ENCODE data around the gene TGFBRAP1.

TGFBRAP1 gene

GRCh38 chr2:105368759-105369408 is 39.3 kb upstream of the TGFBRAP1 start:
- Histone ChIP-seq H3K9me3 (ENCODE audit: low read length) (no peaks in the 10 kb centered on the region), H3K4me1 (ENCODE audit: insufficient read depth, low read length) (peaks cover 8% of the 10 kb centered on the region), H3K27me3 (ENCODE audit: insufficient read depth, low read length) (no peaks in the 10 kb centered on the region), H3K4me3 (ENCODE audit: low read length) (no peak overlapping the region), H3K36me3 (ENCODE audit: insufficient read depth, low read length) (no peaks in the 10 kb centered on the region), H2AFZ (ENCODE audit: low read depth, low read length) (no peak overlapping the region)

GRCh38 chr2:105365206-105365605 is 35.7 kb upstream of the TGFBRAP1 start:
- Histone ChIP-seq H3K9me3 (ENCODE audit: low read length) (no peaks in the 10 kb centered on the region), H2AFZ (ENCODE audit: low read depth, low read length) (no peak overlapping the region), H3K4me3 (ENCODE audit: low read length) (no peak overlapping the region), H3K4me1 (ENCODE audit: insufficient read depth, low read length) (no peaks in the 10 kb centered on the region), H3K27me3 (ENCODE audit: insufficient read depth, low read length) (no peaks in the 10 kb centered on the region), H3K36me3 (ENCODE audit: insufficient read depth, low read length) (peaks cover 19% of the 10 kb centered on the region)

GRCh38 chr2:105364436-105365139 is 35.1 kb upstream of the TGFBRAP1 start:
- no peaks in the 10 kb centered on the region for H3K4me1 ChIP-seq (ENCODE audit: insufficient read depth, low read length)
- no peaks in the 10 kb centered on the region for H3K9me3 ChIP-seq (ENCODE audit: low read length)
- H3K4me3 ChIP-seq (ENCODE audit: low read length) = no peak overlapping the region
- no peak overlapping the region for H2AFZ ChIP-seq (ENCODE audit: low read depth, low read length)
- no peaks in the 10 kb centered on the region for H3K27me3 ChIP-seq (ENCODE audit: insufficient read depth, low read length)
- peaks cover 21% of the 10 kb centered on the region for H3K36me3 ChIP-seq (ENCODE audit: insufficient read depth, low read length)

GRCh38 chr2:105362862-105363591 is 33.5 kb upstream of the TGFBRAP1 start:
- H3K4me1 ChIP-seq (ENCODE audit: insufficient read depth, low read length) = no peaks in the 10 kb centered on the region
- no peak overlapping the region for H2AFZ ChIP-seq (ENCODE audit: low read depth, low read length)
- no peak overlapping the region for H3K4me3 ChIP-seq (ENCODE audit: low read length)
- no peaks in the 10 kb centered on the region for H3K27me3 ChIP-seq (ENCODE audit: insufficient read depth, low read length)
- peaks cover 34% of the 10 kb centered on the region for H3K36me3 ChIP-seq (ENCODE audit: insufficient read depth, low read length)
- no peaks in the 10 kb centered on the region for H3K9me3 ChIP-seq (ENCODE audit: low read length)

- H3K4me1 ChIP-seq (ENCODE audit: insufficient read depth, low read length) = no peaks in the 10 kb centered on the region
- no peak overlapping the region for H3K4me3 ChIP-seq (ENCODE audit: low read length)
- no peaks in the 10 kb centered on the region for H3K27me3 ChIP-seq (ENCODE audit: insufficient read depth, low read length)
- peaks cover 5% of the 10 kb centered on the region for H3K9me3 ChIP-seq (ENCODE audit: low read length)
- no peak overlapping the region for H2AFZ ChIP-seq (ENCODE audit: low read depth, low read length)
- peaks cover 46% of the 10 kb centered on the region for H3K36me3 ChIP-seq (ENCODE audit: insufficient read depth, low read length)
These were observed 31.8 kb upstream of the TGFBRAP1 start for GRCh38 chr2:105361102-105361889.

- peaks cover 52% of the 10 kb centered on the region for H3K36me3 ChIP-seq (ENCODE audit: insufficient read depth, low read length)
These were observed 29.1 kb upstream of the TGFBRAP1 start for GRCh38 chr2:105358593-105358992.

GRCh38 chr2:105357122-105357521 is 27.6 kb upstream of the TGFBRAP1 start:
- Histone ChIP-seq H3K9me3 (ENCODE audit: low read length) (peaks cover 5% of the 10 kb centered on the region), H3K36me3 (ENCODE audit: insufficient read depth, low read length) (peaks cover 50% of the 10 kb centered on the region), H3K27me3 (ENCODE audit: insufficient read depth, low read length) (no peaks in the 10 kb centered on the region), H2AFZ (ENCODE audit: low read depth, low read length) (no peak overlapping the region), H3K4me1 (ENCODE audit: insufficient read depth, low read length) (no peaks in the 10 kb centered on the region), H3K4me3 (ENCODE audit: low read length) (no peak overlapping the region)

More at GRCh38 chr2:105358593-105358992, 29.1 kb upstream of the TGFBRAP1 start:
- no peak overlapping the region for H3K4me3 ChIP-seq (ENCODE audit: low read length)
- H3K4me1 ChIP-seq (ENCODE audit: insufficient read depth, low read length) = no peaks in the 10 kb centered on the region
- H3K27me3 ChIP-seq (ENCODE audit: insufficient read depth, low read length) = no peaks in the 10 kb centered on the region
- peaks cover 5% of the 10 kb centered on the region for H3K9me3 ChIP-seq (ENCODE audit: low read length)
- no peak overlapping the region for H2AFZ ChIP-seq (ENCODE audit: low read depth, low read length)

- H3K27me3 ChIP-seq (ENCODE audit: insufficient read depth, low read length) = no peaks in the 10 kb centered on the region
- no peaks in the 10 kb centered on the region for H3K4me1 ChIP-seq (ENCODE audit: insufficient read depth, low read length)
- H3K36me3 ChIP-seq (ENCODE audit: insufficient read depth, low read length) = peaks cover 81% of the 10 kb centered on the region
- H3K4me3 ChIP-seq (ENCODE audit: low read length) = no peak overlapping the region
- H2AFZ ChIP-seq (ENCODE audit: low read depth, low read length) = no peak overlapping the region
- no peaks in the 10 kb centered on the region for H3K9me3 ChIP-seq (ENCODE audit: low read length)
These were observed 15.3 kb upstream of the TGFBRAP1 start for GRCh38 chr2:105344704-105345345.

GRCh38 chr2:105339414-105339813 is 9.9 kb upstream of the TGFBRAP1 start:
- peak overlapping the region; percentile 97 for H3K4me3 ChIP-seq (ENCODE audit: low read length)
- no peaks in the 10 kb centered on the region for H3K27me3 ChIP-seq (ENCODE audit: insufficient read depth, low read length)
- peaks cover 14% of the 10 kb centered on the region for H3K4me1 ChIP-seq (ENCODE audit: insufficient read depth, low read length)
- H2AFZ ChIP-seq (ENCODE audit: low read depth, low read length) = no peak overlapping the region
- no peaks in the 10 kb centered on the region for H3K9me3 ChIP-seq (ENCODE audit: low read length)
- H3K36me3 ChIP-seq (ENCODE audit: insufficient read depth, low read length) = peaks cover 39% of the 10 kb centered on the region

- Histone ChIP-seq H3K4me3 (ENCODE audit: low read length) (peak overlapping the region; percentile 97), H2AFZ (ENCODE audit: low read depth, low read length) (no peak overlapping the region), H3K36me3 (ENCODE audit: insufficient read depth, low read length) (peaks cover 31% of the 10 kb centered on the region), H3K9me3 (ENCODE audit: low read length) (no peaks in the 10 kb centered on the region), H3K27me3 (ENCODE audit: insufficient read depth, low read length) (no peaks in the 10 kb centered on the region), H3K4me1 (ENCODE audit: insufficient read depth, low read length) (peaks cover 14% of the 10 kb centered on the region)
These were observed 8.5 kb upstream of the TGFBRAP1 start for GRCh38 chr2:105338020-105338385.

- Histone ChIP-seq H3K4me1 (ENCODE audit: insufficient read depth, low read length) (peaks cover 14% of the 10 kb centered on the region), H3K9me3 (ENCODE audit: low read length) (no peaks in the 10 kb centered on the region), H2AFZ (ENCODE audit: low read depth, low read length) (peak within 1 kb of the TSS; percentile 85), H3K36me3 (ENCODE audit: insufficient read depth, low read length) (peaks cover 27% of the 10 kb centered on the region), H3K4me3 (ENCODE audit: low read length) (peak within 1 kb of the TSS; percentile 97), H3K27me3 (ENCODE audit: insufficient read depth, low read length) (no peaks in the 10 kb centered on the region)
These were observed 7.8 kb upstream of the TGFBRAP1 start, which contains the start of gene C2orf49 for GRCh38 chr2:105337122-105338019. C2orf49 (plus strand) TSS chr2:105337540; CDS start chr2:105337588, 48 bp downstream.

- Histone ChIP-seq H3K9me3 (ENCODE audit: low read length) (no peaks in the 10 kb centered on the region), H3K27me3 (ENCODE audit: insufficient read depth, low read length) (no peaks in the 10 kb centered on the region), H3K36me3 (ENCODE audit: insufficient read depth, low read length) (peaks cover 25% of the 10 kb centered on the region), H3K4me3 (ENCODE audit: low read length) (peak overlapping the region; percentile 97), H2AFZ (ENCODE audit: low read depth, low read length) (peak overlapping the region; percentile 85), H3K4me1 (ENCODE audit: insufficient read depth, low read length) (peaks cover 14% of the 10 kb centered on the region)
These were observed 7.2 kb upstream of the TGFBRAP1 start for GRCh38 chr2:105336786-105337121.
